GM10266 (cell line): ENCODE data around the gene CFAP300.

ENCODE experiments used
- DNase-seq: peaks from one replicate; pipeline ENCODE4 v3.0.0; 2012; ENCODE audit errors: extremely low spot score
- TF ChIP-seq, protein P1 (sequence below): IDR thresholded peaks from 2 replicates; pipeline ENCODE4 v1.5.1; 2012; ENCODE audit warnings: mild to moderate bottlenecking, low read depth; ENCODE audit not compliant: control insufficient read depth, insufficient read depth; ENCODE audit errors: missing control alignments

Gene CFAP300

DNA sequence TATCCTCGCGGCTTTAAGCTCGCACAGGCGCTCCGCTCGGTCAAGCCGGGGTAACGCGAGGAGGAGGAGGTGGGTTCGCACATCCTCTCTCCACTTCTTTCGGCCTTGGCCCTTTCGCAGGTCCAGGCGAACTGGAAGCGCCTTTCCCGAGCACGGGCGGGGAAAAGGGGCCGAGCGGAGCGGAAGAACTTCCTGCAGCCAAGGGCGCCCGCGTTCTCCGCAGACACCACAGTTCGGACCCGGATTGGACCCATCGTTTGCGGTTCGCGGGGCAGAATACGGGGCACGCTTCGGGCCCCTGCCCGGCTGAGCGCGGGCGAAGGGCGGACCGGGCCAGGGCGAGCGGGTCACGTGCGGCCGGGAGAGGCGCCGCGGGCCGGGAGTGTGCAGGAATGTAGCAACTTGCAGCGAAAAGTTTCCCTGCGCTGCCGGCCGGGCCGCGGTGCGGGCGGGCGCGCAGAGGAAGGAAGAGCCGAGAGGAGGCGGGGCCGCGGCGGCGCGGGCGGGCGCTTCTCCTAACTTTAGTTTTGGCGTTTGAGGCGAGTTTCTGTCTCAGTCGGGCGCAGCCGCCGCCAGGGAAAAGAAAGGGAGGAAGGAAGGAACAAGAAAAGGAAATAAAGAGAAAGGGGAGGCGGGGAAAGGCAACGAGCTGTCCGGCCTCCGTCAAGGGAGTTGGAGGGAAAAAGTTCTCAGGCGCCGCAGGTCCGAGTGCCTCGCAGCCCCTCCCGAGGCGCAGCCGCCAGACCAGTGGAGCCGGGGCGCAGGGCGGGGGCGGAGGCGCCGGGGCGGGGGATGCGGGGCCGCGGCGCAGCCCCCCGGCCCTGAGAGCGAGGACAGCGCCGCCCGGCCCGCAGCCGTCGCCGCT is 62.9 kb downstream of the CFAP300 start, which contains the start of gene YAP1:
YAP1 (plus strand) TSS at position 552 of the 865 bp plus-strand sequence. CDS start 402 bp downstream, outside the sequence.
- TF ChIP-seq, protein P1, sequence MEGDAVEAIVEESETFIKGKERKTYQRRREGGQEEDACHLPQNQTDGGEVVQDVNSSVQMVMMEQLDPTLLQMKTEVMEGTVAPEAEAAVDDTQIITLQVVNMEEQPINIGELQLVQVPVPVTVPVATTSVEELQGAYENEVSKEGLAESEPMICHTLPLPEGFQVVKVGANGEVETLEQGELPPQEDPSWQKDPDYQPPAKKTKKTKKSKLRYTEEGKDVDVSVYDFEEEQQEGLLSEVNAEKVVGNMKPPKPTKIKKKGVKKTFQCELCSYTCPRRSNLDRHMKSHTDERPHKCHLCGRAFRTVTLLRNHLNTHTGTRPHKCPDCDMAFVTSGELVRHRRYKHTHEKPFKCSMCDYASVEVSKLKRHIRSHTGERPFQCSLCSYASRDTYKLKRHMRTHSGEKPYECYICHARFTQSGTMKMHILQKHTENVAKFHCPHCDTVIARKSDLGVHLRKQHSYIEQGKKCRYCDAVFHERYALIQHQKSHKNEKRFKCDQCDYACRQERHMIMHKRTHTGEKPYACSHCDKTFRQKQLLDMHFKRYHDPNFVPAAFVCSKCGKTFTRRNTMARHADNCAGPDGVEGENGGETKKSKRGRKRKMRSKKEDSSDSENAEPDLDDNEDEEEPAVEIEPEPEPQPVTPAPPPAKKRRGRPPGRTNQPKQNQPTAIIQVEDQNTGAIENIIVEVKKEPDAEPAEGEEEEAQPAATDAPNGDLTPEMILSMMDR: no peak
- peak; percentile 77 for DNase-seq

DNA sequence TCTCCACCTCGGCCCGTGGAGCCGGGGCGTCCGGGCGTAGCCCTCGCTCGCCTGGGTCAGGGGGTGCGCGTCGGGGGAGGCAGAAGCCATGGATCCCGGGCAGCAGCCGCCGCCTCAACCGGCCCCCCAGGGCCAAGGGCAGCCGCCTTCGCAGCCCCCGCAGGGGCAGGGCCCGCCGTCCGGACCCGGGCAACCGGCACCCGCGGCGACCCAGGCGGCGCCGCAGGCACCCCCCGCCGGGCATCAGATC is 63.4 kb downstream of the CFAP300 start:
- TF ChIP-seq, protein P1: no peak
- DNase-seq: no peak

DNA sequence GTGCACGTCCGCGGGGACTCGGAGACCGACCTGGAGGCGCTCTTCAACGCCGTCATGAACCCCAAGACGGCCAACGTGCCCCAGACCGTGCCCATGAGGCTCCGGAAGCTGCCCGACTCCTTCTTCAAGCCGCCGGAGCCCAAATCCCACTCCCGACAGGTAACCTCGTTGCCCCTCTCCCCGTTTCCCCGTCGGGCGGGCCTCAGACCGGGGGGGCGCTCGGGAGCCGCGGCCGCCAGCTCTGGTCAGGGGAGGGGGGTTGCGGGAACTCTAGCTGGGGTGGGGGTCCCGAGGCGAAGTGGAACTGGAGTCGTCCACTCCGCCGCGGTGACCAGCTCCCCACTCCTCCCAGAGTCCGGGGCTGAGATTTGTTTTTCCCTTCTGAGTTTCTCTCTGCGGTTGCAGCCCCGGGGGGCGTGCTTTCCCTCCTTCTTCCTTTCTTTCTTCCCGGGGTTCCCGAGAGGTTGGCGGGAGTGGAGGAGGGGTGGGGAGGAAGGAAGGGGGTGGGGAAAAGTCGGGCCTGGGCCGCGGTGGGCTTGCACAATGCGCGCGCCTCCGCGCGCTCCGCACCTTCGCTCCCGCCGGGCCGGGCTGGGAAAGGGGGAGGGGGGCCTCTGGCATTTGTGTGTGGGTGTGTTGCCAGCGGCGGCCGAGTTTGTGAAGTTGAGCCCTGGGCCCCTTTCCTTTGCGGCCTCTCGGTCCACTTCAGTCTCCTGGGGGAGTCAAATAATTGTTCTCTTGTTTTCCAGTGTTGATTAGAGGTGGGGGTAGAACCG is 64.0 kb downstream of the CFAP300 start:
- DNase-seq: peak; percentile 43

DNA sequence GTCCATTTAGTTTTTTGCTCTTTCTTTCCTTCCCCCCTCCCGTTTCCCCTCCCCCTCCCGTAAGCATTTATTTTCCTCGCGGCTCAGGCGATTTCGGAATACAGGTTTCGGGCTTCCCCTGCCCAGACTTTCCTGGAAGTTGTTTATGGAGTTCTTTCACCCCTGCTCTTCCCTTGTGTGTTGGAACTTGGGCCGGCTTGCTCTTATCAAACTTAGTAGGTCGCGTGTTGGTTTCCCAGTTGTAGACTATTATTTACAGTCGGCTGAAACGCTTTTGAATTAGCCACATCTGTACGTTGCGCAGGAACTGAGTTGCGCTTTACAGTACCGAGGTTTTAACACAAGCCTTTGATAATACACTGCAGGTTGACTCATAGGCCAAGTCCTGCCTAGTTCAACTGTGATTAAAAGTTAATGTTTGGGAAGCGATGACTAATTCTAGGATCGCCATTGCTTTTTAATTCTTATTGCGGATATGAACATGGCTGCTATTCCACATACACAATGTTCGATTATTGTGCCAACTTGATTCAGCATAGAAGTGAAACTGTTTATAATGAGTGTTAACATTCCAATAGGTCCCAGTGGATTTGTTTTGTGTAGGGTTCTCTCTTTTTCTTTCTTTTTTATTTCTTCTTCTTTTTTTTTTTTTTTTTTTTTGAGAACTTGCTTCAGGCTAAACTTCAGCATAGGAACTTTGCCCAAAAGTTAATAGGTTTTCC is 64.7 kb downstream of the CFAP300 start:
- peak; percentile 15 for DNase-seq
- TF ChIP-seq, protein P1: no peak

More for the DNA sequence above, 64.0 kb downstream of the CFAP300 start:
- TF ChIP-seq, protein P1: no peak

DNA sequence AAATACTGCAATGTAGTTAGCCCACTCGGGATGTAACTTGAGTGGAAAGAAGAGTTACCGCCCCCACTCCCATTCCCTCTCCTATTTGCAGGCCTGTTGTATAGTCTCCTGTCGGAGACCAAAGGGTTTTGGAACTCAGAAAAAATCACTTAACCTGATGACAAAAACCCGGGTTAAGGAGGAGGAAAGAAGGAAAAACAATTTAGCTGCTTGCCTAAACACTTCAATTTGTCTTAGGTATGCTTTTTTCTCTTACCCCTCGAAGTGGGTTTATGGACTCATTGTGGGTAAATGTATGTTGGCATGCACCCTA is 65.2 kb downstream of the CFAP300 start:
- TF ChIP-seq, protein P1: no peak
- no peak for DNase-seq

DNA sequence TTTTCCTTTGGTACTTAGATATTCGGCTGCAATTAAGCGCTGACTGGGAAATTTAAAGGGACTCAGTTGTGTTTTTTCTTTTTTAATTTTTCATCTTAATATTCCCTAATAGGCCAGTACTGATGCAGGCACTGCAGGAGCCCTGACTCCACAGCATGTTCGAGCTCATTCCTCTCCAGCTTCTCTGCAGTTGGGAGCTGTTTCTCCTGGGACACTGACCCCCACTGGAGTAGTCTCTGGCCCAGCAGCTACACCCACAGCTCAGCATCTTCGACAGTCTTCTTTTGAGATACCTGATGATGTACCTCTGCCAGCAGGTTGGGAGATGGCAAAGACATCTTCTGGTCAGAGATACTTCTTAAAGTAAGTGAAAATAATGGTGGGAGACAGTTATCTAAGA is 66.8 kb downstream of the CFAP300 start:
- no peak for DNase-seq
- TF ChIP-seq, protein P1: no peak
